Endothelial cell of umbilical vein (primary cell): ENCODE measurements around the gene SYNDIG1.

Source experiments
- EZH2 ChIP-seq: IDR thresholded peaks from 2 replicates; pipeline ENCODE4 v1.6.1; 2012; ENCODE audit warnings: borderline replicate concordance, low read depth, mild to moderate bottlenecking, moderate library complexity, low read length, inconsistent platforms; ENCODE audit not compliant: severe bottlenecking
- JUN ChIP-seq: IDR thresholded peaks from 2 replicates; pipeline ENCODE4 v1.6.1; 2011; ENCODE audit warnings: borderline replicate concordance, low read depth; ENCODE audit not compliant: insufficient read length, insufficient read depth
- MYC ChIP-seq: IDR thresholded peaks from one replicate; pipeline ENCODE4 v1.6.1; 2011; ENCODE audit warnings: mild to moderate bottlenecking, low read depth, low read length
- POLR2A ChIP-seq: IDR thresholded peaks from 2 replicates; pipeline ENCODE4 v1.6.1; 2012; ENCODE audit warnings: low read depth, mild to moderate bottlenecking, control low read depth, low read length
- POLR2AphosphoS5 ChIP-seq: IDR thresholded peaks from 2 replicates; pipeline ENCODE4 v1.6.1; 2012; ENCODE audit warnings: low read depth, mild to moderate bottlenecking, control low read depth, low read length, moderate library complexity; ENCODE audit not compliant: insufficient read depth
- TF ChIP-seq, protein P1 (sequence below), 2 donors: IDR thresholded peaks; 1 replicate in 1 of 2; 2 replicates in 1 of 2; pipeline ENCODE4 v1.5.1; 2011; ENCODE audit warnings: low read length in 2 of 2, mild to moderate bottlenecking in 2 of 2, moderate library complexity in 2 of 2, control low read depth in 1 of 2, inconsistent platforms in 1 of 2, low read depth in 1 of 2; ENCODE audit not compliant: insufficient read depth in 1 of 2; ENCODE audit errors: extremely low read depth in 1 of 2

DNA sequence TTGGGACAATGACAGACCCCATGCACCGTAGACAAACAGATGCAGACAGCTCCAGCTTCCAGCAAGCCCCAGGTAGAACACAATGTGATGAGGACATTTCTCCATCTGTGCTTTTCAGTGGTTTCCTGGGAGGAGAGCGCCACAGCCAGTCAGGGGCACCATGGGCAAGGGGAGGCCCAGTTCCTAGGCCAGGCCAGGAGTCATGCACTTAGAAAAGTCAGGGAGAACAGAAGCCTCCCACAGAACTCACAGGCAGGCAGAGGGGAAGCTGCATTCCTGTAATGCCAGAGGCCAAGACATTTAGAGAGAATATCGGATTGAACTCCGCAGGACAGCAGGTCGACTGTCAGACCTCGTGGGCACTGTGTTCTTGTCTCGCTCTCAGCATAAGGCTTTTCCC is 9.2 kb downstream of the SYNDIG1 start:
- TF ChIP-seq POLR2AphosphoS5 (no peak), MYC (no peak), POLR2A (no peak), EZH2 (no peak), JUN (no peak)
- TF ChIP-seq, protein P1, sequence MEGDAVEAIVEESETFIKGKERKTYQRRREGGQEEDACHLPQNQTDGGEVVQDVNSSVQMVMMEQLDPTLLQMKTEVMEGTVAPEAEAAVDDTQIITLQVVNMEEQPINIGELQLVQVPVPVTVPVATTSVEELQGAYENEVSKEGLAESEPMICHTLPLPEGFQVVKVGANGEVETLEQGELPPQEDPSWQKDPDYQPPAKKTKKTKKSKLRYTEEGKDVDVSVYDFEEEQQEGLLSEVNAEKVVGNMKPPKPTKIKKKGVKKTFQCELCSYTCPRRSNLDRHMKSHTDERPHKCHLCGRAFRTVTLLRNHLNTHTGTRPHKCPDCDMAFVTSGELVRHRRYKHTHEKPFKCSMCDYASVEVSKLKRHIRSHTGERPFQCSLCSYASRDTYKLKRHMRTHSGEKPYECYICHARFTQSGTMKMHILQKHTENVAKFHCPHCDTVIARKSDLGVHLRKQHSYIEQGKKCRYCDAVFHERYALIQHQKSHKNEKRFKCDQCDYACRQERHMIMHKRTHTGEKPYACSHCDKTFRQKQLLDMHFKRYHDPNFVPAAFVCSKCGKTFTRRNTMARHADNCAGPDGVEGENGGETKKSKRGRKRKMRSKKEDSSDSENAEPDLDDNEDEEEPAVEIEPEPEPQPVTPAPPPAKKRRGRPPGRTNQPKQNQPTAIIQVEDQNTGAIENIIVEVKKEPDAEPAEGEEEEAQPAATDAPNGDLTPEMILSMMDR (IDR thresholded peaks at IDR 0.05; ENCODE audit: extremely low read depth in 1 of 2, insufficient read depth in 1 of 2, low read depth in 1 of 2, low read length in 2 of 2): no peak
